Ishikawa (cell line): Measurements from ENCODE around the gene FLOT2.

Source experiments
- CEBPB ChIP-seq: IDR thresholded peaks from 2 replicates; pipeline ENCODE4 v1.6.1; 2012
- YY1 ChIP-seq: IDR thresholded peaks from 2 replicates; pipeline ENCODE4 v1.6.1; 2012; ENCODE audit warnings: low read depth
- TF ChIP-seq, protein P1 (sequence below): IDR thresholded peaks from 2 replicates; pipeline ENCODE4 v1.6.1; 2012

DNA sequence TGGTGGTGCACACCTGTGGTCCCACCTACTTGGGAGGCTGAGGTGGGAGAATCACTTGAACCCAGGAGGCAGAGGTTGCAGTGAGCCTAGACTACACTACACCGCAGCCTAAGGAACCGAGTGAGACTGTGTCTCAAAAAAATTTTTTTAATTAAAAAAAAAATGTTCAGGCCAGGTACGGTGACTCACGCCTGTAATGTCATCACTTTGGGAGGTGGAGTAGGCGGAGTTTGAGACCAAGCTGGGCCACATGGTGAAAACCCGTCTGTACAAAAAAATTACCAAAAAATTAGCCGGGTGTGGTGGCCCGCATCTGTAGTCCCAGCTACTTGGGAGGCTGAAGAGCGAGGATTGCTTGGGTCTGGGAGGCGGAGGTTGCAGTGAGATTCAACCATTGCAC, 51.3 kb downstream of the FLOT2 start:
- TF ChIP-seq YY1 (no peak), CEBPB (no peak)
- TF ChIP-seq, protein P1, sequence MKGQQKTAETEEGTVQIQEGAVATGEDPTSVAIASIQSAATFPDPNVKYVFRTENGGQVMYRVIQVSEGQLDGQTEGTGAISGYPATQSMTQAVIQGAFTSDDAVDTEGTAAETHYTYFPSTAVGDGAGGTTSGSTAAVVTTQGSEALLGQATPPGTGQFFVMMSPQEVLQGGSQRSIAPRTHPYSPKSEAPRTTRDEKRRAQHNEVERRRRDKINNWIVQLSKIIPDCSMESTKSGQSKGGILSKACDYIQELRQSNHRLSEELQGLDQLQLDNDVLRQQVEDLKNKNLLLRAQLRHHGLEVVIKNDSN, result no peak
